Stimulated activated CD4-positive, alpha-beta T cell treated with anti-CD3 and anti-CD28 coated beads, Interleukin-4, amount 100 ng/mL, for 1 hour (primary cell): ENCODE measurements around the gene RBM23.
"Not testable (repeated sequence)": the region's sequence is repeated elsewhere in the genome, so short reads cannot be mapped to it uniquely, and the experiment has no call there.

Experiments
- DNase-seq: peaks from one replicate; pipeline ENCODE4 v3.0.0-alpha.2; 2020

The RBM23 gene

GRCh38 chr14:22918804-22919600, at the start of gene RBM23:
TSS of gene RBM23 (minus strand) at chr14:22919149.
- peak; percentile 99 for DNase-seq

GRCh38 chr14:22966783-22967269, 47.9 kb upstream of the RBM23 start:
- no peak for DNase-seq

- DNase-seq: not testable (repeated sequence)
These were observed 47.2 kb upstream of the RBM23 start for GRCh38 chr14:22965916-22966782.

GRCh38 chr14:22962061-22962676, 43.2 kb upstream of the RBM23 start:
- no peak for DNase-seq

- DNase-seq: no peak
These were observed 37.0 kb upstream of the RBM23 start for GRCh38 chr14:22955702-22956569.

- no peak for DNase-seq
These were observed 33.5 kb upstream of the RBM23 start for GRCh38 chr14:22952418-22952817.

- DNase-seq: not testable (repeated sequence)
These were observed 32.8 kb upstream of the RBM23 start for GRCh38 chr14:22951795-22952194.

GRCh38 chr14:22945642-22946041, 26.7 kb upstream of the RBM23 start:
- DNase-seq: no peak

- DNase-seq: no peak
These were observed 20.7 kb upstream of the RBM23 start for GRCh38 chr14:22939684-22940083.

- DNase-seq: no peak
These were observed 16.2 kb upstream of the RBM23 start for GRCh38 chr14:22935156-22935555.

GRCh38 chr14:22932146-22932545, 13.2 kb upstream of the RBM23 start:
- DNase-seq: no peak

- no peak for DNase-seq
These were observed 11.0 kb upstream of the RBM23 start for GRCh38 chr14:22929961-22930364.

- DNase-seq: peak; percentile 97
These were observed 10.4 kb upstream of the RBM23 start, which contains the start of gene PRMT5 for GRCh38 chr14:22929104-22929960. TSS of gene PRMT5 (minus strand) at chr14:22929376. CDS start at chr14:22929361, 15 bp downstream.

GRCh38 chr14:22928237-22929103, 9.5 kb upstream of the RBM23 start:
- no peak for DNase-seq

- DNase-seq: no peak
These were observed 7.4 kb upstream of the RBM23 start for GRCh38 chr14:22926316-22926715.

- no peak for DNase-seq
These were observed 6.6 kb upstream of the RBM23 start for GRCh38 chr14:22925513-22925912.

GRCh38 chr14:22923746-22924145, 4.8 kb upstream of the RBM23 start:
- DNase-seq: no peak

GRCh38 chr14:22922294-22922693, 3.3 kb upstream of the RBM23 start:
- DNase-seq: no peak

- DNase-seq: no peak
These were observed 1.7 kb upstream of the RBM23 start for GRCh38 chr14:22920697-22921096.

- DNase-seq: no peak
These were observed 612 bp upstream of the RBM23 start for GRCh38 chr14:22919601-22919921.
